HG02642 (cell line): ENCODE data around the gene SMIM28.
"Not testable (repeated sequence)": the region's sequence is repeated elsewhere in the genome, so short reads cannot be mapped to it uniquely, and the experiment has no call there.

Source experiments
- ATAC-seq: cut with Tn5 transposase; IDR thresholded peaks from one replicate; pipeline ENCODE4 v1.9.1; 2021; ENCODE audit warnings: mild to moderate bottlenecking; ENCODE audit not compliant: unreplicated experiment, poor library complexity

The SMIM28 gene

DNA sequence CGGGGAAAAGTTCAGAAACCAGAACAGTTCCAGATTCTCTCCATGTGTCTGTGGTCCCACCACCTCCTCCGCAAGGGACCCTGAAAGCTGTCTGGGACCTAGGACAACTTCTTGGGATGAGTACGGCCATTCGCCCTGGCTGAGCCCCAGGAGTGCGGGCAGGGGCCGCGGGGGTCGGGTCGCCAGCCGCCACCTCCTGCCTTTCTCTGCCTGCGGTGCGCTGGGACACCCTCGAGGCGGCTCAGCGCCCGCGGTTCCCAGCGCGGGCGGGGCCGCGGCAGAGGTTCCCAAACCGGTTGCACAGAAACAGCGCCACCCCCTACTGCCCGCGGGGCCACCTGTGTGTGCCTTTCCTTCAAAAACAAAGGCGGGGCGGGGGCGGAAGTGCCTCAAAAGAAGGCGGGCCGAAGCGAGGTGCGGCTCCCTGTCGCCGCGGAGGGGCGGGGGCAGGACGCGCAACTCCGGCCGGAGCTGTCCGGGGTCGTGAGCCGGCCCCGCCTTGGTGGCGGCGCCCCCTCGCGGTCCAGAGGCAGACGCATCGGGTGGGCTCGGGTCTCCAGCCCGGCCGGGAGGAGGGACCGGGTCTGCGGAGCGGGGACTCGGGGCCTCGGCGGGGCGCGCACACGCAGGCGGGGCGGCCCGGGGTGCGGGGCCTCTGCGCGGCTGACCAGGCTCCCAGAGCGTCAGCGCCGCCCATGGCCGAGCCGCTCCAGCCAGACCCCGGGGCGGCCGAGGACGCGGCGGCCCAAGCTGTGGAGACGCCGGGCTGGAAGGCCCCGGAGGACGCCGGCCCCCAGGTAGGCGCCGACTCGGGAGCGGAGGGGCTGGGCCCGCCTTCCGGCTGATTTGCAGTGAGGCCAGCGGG lies 26.3 kb downstream of the SMIM28 start, which contains the start of gene HEBP2:
Gene HEBP2 (plus strand): TSS at position 423 of the 865 bp plus-strand sequence. CDS start 273 bp downstream, at position 696.
- peak; percentile 92 for ATAC-seq

GRCh38 chr6:138404666-138405337 lies 27.1 kb downstream of the SMIM28 start:
- peak; percentile 10 for ATAC-seq

DNA sequence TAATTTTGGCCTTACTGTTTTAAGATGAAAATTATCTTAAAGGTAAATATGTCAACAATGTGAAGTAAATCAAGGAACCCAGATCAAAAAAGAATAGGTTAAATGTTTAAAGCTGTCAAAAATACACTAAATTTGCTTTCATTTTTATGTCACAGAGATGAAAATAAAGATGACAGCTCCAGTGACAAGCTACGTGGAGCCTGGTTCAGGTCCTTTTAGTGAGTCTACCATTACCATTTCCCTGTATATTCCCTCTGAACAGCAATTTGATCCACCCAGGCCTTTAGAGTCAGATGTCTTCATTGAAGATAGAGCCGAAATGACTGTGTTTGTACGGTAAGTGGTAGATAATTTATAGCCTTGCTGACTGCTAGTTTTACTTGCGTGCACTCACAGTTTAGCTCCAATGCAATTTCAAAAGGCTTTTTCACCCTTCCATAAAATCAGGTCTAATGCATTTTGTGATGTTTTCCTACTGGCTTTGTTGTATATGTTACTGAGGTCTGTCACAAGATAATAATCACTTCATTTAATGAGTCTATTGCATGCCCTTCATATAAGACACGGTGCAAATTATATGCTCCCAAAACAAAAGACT lies 28.2 kb downstream of the SMIM28 start:
- ATAC-seq: no peak

GRCh38 chr6:138406443-138406842 lies 28.7 kb downstream of the SMIM28 start:
- no peak for ATAC-seq

GRCh38 chr6:138410048-138410735 lies 32.5 kb downstream of the SMIM28 start:
- no peak for ATAC-seq

DNA sequence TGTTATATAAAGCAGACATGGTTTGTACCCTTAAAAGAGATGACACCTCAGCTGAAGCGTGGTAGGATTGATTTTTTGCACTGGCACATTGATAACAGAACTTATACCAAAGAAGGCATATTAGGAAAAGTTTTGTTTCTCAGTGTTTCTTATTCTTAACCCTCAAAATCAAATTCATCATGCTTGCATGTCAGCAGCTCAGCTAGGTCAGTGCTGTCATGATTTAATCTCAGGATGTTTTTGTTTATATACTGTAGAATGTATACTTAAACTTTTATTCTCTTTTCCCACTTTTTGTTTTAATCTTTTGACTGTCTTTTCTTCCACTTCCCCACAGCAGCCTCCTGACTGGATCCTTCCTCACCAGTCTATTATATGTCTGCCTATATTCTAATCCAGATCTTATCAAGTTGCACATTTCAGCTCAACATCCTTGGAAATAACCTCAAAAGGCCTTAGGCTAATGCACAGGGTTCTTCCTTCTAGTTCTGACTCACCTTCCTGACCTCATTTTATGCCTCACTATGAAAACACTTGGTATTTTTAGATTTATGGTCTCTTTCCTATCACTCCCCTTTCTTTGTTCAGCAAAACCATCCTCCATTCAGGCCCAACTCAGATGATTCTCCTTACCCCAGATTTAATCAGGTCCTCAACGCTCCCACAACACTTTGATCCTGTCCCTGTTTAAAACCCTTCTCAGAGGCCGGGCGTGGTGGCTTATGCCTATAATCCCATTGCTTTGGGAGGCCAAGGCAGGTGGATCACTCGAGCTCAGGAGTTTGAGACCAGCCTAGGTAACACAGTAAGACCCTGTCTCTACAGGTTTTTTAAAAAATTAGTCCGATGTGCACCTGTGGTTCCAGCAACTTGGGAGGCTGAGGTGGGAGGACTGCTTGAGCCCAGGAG lies 33.5 kb downstream of the SMIM28 start:
- no peak for ATAC-seq

DNA sequence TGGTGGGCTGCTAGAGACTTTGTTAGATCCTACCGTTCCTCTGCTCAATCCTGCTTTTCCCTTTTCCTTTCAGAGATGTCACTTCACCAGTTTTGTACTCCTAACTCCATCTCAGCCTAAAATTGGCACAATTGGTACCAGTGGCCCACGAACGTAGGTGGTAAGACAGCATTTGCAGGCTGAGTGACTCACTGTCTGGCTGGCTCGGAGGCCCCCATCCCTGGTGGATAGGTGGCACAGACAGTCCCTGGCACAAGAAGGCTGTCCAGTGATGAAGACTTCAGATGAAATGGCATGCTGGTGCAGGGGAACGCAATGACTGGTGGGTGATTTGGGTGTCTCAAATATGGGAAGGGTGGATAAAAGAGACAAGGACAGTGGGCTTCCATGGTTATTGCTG lies 37.4 kb downstream of the SMIM28 start:
- no peak for ATAC-seq

GRCh38 chr6:138416206-138416605 lies 38.5 kb downstream of the SMIM28 start:
- ATAC-seq: no peak

- no peak for ATAC-seq
Observed at GRCh38 chr6:138417493-138418117, 39.9 kb downstream of the SMIM28 start.

DNA sequence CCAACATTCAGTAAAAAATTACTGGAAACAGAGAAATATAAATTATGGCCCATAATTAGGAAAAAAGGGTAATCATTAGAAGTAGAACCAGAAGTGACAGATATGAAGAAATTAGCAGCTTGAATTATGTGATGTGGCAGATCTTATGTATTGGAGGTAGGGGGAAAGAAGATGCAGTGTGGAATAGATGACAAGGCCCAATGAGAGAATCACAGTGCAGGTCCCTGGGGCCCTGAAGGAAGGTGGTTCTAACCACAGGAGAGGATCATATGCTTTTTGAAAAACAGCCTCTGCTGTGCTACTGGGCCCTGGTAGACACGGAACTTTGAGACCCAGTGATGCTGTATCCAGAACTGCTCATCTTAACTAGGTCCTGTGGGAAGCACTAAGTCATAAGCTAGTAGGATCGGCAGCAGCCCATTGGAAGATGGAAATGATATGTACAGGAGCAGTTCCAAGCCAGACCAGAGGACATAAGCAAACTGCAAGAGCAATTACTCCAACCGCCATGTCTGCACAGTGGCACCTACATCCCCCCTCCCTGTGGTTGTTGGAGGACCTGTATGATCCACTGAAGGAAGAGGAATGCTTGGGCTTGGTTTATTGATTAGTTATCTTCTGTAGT lies 40.5 kb downstream of the SMIM28 start:
- ATAC-seq: no peak

DNA sequence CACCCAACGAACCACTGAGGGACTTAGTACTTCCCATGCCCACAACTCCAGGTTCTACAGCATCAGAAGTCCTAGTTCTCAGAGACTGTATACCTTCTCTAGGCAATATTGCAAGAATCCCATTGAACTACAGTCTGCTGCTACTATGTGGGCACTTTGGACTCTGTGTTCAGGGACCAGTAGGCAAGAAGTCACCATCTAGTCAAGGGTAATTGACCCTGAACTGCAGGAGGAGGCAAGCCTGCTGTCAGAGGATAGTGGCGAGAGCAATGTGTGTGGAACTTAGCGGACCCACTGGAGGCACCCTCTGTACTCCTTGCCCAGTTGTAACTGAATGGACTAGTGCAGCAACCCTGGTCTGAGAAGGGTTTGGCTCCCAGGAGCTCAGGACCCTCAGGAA lies 42.1 kb downstream of the SMIM28 start:
- ATAC-seq: no peak

DNA sequence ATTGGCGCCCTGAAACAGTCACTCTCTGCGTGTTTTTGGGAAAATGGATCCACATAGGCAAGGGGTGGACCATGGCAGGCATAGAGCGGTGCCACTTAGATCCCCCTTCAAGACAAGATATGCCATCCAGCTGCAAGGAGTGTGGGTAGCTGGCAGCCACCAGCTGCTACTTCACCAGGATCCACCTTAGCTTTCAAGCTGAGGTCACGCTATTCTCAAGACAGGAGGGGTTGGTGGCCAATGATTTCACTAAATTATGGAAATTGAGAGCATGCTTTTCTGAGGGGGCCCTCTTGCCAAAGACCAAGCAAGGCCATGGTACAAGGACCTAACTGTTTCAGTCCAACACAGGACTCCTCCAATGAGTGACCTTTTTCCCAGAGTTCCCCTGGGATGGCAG lies 42.7 kb downstream of the SMIM28 start:
- no peak for ATAC-seq

GRCh38 chr6:138421089-138421488 lies 43.4 kb downstream of the SMIM28 start:
- ATAC-seq: no peak

DNA sequence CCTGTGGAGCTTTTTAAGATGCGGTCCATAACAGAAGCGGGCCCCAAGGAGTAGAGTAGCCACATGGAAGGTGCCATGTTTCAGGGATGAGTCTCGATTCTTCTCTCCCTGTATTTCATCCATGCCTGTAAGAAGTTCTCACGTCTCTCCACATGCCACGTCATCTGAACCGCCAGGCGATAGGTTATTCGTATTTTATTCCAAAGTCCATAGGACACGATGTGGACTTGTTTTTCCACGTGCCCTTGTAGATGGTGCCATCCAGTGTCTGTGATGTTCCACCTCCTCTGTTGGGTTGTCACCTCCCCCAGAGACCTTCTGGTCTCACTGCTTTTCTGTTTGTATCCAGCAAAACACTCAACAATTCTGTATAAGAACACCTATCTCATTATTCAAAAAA lies 43.9 kb downstream of the SMIM28 start:
- no peak for ATAC-seq

GRCh38 chr6:138422861-138423260 lies 45.2 kb downstream of the SMIM28 start:
- no peak for ATAC-seq

DNA sequence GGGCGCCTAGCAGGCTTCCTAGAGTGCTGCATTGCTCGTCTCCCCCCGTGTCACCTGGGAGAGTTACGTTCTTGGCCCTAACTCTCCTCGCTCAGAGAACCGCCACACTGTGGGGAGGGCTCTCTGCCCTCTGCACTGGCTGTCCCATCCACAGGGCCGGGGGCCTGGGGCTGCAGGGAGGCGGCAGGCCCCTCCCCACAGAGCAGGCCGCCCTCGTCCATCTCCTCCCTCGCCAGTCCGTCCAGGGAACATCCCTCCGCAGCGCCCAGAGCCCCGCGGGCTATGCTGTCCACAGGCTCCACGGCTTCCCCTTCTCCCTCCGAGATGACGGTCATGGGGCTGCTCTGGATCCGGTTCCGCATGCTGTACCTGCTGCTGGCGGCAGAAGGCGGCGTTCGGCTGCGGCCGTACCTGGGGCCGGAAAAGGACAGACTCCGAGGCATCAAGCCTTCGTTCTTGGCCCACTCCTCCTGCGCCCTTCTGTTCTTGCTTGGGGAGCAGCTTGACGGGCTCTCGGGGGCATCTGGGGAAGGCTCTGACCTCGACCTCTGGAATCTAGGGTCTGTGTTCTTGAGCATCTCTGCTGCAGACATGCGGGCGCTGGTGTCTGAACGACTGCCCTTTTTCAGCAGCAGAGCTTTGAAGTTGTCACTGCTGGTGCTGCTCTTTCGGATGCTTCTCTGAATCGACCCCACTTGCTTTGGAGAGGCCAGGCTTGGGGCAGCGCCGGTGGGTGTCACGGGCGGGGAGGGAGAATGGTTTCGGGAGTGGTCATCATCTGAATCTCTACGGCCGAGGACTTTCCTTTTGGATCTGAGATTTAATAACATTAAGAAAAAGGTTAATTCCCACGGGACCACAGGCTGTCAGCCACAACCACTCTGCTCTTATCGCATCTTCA lies 46.5 kb downstream of the SMIM28 start:
- no peak for ATAC-seq

DNA sequence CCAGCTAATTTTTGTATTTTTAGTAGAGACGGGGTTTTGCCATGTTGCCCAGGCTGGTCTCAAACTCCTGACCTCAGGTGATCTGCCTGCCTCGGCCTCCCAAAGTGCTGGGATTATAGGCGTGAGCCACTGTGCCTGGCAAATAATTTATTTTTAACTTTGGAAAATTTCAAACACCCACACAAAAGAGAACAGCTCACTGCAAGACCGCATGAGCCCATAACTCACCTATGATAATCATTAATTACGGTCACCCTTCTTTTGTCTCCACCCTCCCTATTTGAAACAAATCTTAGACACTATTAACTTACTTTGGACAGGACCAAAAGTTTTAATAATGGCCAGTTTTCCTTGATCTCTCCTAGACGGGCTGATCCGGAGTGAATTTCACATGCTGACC lies 47.6 kb downstream of the SMIM28 start:
- not testable (repeated sequence) for ATAC-seq
